NT2/D1 (cell line): Measurements from ENCODE around the gene LRRN3.
A peak's percentile ranks its signal among the peaks of the same experiment; 100 is the strongest.

ENCODE experiments used
- DNase-seq: peaks from one replicate; pipeline ENCODE4 v3.0.0-alpha.2; 2011; ENCODE audit warnings: low read depth, low spot score
- H3K27me3 ChIP-seq: 2 replicates; pipeline ENCODE4 v1.6.0; 2011; ENCODE audit warnings: mild to moderate bottlenecking; ENCODE audit not compliant: insufficient read length, insufficient read depth
- H3K36me3 ChIP-seq: 2 replicates; pipeline ENCODE4 v1.6.1; 2011; ENCODE audit warnings: mild to moderate bottlenecking, low read length, mixed read lengths; ENCODE audit not compliant: insufficient read depth, insufficient read length
- H3K4me1 ChIP-seq: 2 replicates; pipeline ENCODE4 v1.5.1; 2011; ENCODE audit not compliant: insufficient read depth, insufficient read length
- H3K4me3 ChIP-seq: 2 replicates; pipeline ENCODE4 v1.5.1; 2011; ENCODE audit warnings: low read depth; ENCODE audit not compliant: insufficient read length
- H3K9ac ChIP-seq: 2 replicates; pipeline ENCODE4 v1.6.0; 2011; ENCODE audit warnings: low read depth; ENCODE audit not compliant: insufficient read length
- H3K9me3 ChIP-seq: 2 replicates; pipeline ENCODE4 v1.5.1; 2011; ENCODE audit warnings: mild to moderate bottlenecking, low read length; ENCODE audit not compliant: insufficient read depth
- SUZ12 ChIP-seq: IDR thresholded peaks from 2 replicates; pipeline ENCODE4 v1.6.1; 2011; ENCODE audit not compliant: insufficient read length, insufficient read depth; ENCODE audit errors: extremely low read depth
- YY1 ChIP-seq: IDR thresholded peaks from 2 replicates; pipeline ENCODE4 v1.6.1; 2011; ENCODE audit not compliant: insufficient read length, insufficient read depth
- ZNF274 ChIP-seq: IDR thresholded peaks from 2 replicates; pipeline ENCODE4 v1.6.1; 2011; ENCODE audit warnings: mild to moderate bottlenecking, low read depth, low read length

The LRRN3 gene

GRCh38 chr7:111050875-111051416 lies 40.0 kb upstream of the LRRN3 start:
- TF ChIP-seq SUZ12 (no peak), YY1 (no peak), ZNF274 (no peak)
- no peak overlapping the region for H3K9ac ChIP-seq

GRCh38 chr7:111051832-111052231 lies 39.1 kb upstream of the LRRN3 start:
- H3K9ac ChIP-seq: no peak overlapping the region
- H3K27me3 ChIP-seq: no peaks in the 10 kb centered on the region
- H3K36me3 ChIP-seq: no peaks in the 10 kb centered on the region
- no peak for TF ChIP-seq YY1
- TF ChIP-seq ZNF274: no peak
- no peak for TF ChIP-seq SUZ12
- no peaks in the 10 kb centered on the region for H3K9me3 ChIP-seq
- peaks cover 2% of the 10 kb centered on the region for H3K4me1 ChIP-seq
- no peak overlapping the region for H3K4me3 ChIP-seq
- DNase-seq: peak; percentile 40

More at GRCh38 chr7:111050875-111051416, 40.0 kb upstream of the LRRN3 start:
- Histone ChIP-seq H3K4me1 (peaks cover 2% of the 10 kb centered on the region), H3K9me3 (no peaks in the 10 kb centered on the region), H3K27me3 (no peaks in the 10 kb centered on the region), H3K36me3 (no peaks in the 10 kb centered on the region), H3K4me3 (no peak overlapping the region)
- DNase-seq: no peak

- no peak for TF ChIP-seq ZNF274
- no peak for TF ChIP-seq SUZ12
- no peak for TF ChIP-seq YY1
Observed at GRCh38 chr7:111053035-111053434, 37.9 kb upstream of the LRRN3 start.

GRCh38 chr7:111056371-111056770 lies 34.6 kb upstream of the LRRN3 start:
- Histone ChIP-seq H3K27me3 (no peaks in the 10 kb centered on the region), H3K36me3 (no peaks in the 10 kb centered on the region), H3K4me3 (no peak overlapping the region), H3K9me3 (no peaks in the 10 kb centered on the region), H3K4me1 (no peaks in the 10 kb centered on the region), H3K9ac (no peak overlapping the region)
- DNase-seq: no peak
- TF ChIP-seq YY1: no peak
- TF ChIP-seq SUZ12: no peak
- TF ChIP-seq ZNF274: no peak

More at GRCh38 chr7:111053035-111053434, 37.9 kb upstream of the LRRN3 start:
- no peak overlapping the region for H3K4me3 ChIP-seq
- H3K9ac ChIP-seq: no peak overlapping the region
- no peaks in the 10 kb centered on the region for H3K27me3 ChIP-seq
- peaks cover 2% of the 10 kb centered on the region for H3K4me1 ChIP-seq
- DNase-seq: no peak
- no peaks in the 10 kb centered on the region for H3K36me3 ChIP-seq
- no peaks in the 10 kb centered on the region for H3K9me3 ChIP-seq

- Histone ChIP-seq H3K4me1 (no peaks in the 10 kb centered on the region), H3K27me3 (no peaks in the 10 kb centered on the region), H3K9me3 (no peaks in the 10 kb centered on the region), H3K9ac (no peak overlapping the region), H3K4me3 (no peak overlapping the region), H3K36me3 (no peaks in the 10 kb centered on the region)
- no peak for TF ChIP-seq SUZ12
- no peak for TF ChIP-seq ZNF274
- TF ChIP-seq YY1: no peak
- DNase-seq: no peak
Observed at GRCh38 chr7:111057066-111057465, 33.9 kb upstream of the LRRN3 start.

GRCh38 chr7:111059833-111060232 lies 31.1 kb upstream of the LRRN3 start:
- Histone ChIP-seq H3K4me1 (no peaks in the 10 kb centered on the region), H3K9me3 (peaks cover 11% of the 10 kb centered on the region; the same call in 1 of the 2 replicates), H3K9ac (no peak overlapping the region), H3K36me3 (no peaks in the 10 kb centered on the region), H3K27me3 (no peaks in the 10 kb centered on the region), H3K4me3 (no peak overlapping the region)
- TF ChIP-seq SUZ12 (no peak), ZNF274 (no peak), YY1 (no peak)
- DNase-seq: no peak

- Histone ChIP-seq H3K9me3 (peaks cover 11% of the 10 kb centered on the region; the same call in 1 of the 2 replicates), H3K9ac (no peak overlapping the region)
Observed at GRCh38 chr7:111063166-111063565, 27.8 kb upstream of the LRRN3 start.

GRCh38 chr7:111067251-111067650 lies 23.7 kb upstream of the LRRN3 start:
- Histone ChIP-seq H3K4me1 (no peaks in the 10 kb centered on the region), H3K4me3 (no peak overlapping the region), H3K27me3 (no peaks in the 10 kb centered on the region), H3K9me3 (peaks cover 11% of the 10 kb centered on the region; the same call in 1 of the 2 replicates), H3K9ac (no peak overlapping the region), H3K36me3 (no peaks in the 10 kb centered on the region)
- DNase-seq: no peak
- TF ChIP-seq YY1 (no peak), ZNF274 (no peak), SUZ12 (no peak)

More at GRCh38 chr7:111063166-111063565, 27.8 kb upstream of the LRRN3 start:
- Histone ChIP-seq H3K27me3 (no peaks in the 10 kb centered on the region), H3K36me3 (no peaks in the 10 kb centered on the region), H3K4me3 (no peak overlapping the region), H3K4me1 (no peaks in the 10 kb centered on the region)
- DNase-seq: no peak
- TF ChIP-seq YY1: no peak
- no peak for TF ChIP-seq SUZ12
- TF ChIP-seq ZNF274: no peak
